WERI-Rb-1 (cell line): Measurements from ENCODE around the gene MST1.

Experiments used
- DNase-seq: peaks from one replicate; pipeline ENCODE4 v3.0.0-alpha.2; 2020
- H3K27ac ChIP-seq: fragments of 250-450 bp; sonication (Bioruptor Pico); 2 replicates; pipeline ENCODE4 v1.5.1; 2020; ENCODE audit warnings: mild to moderate bottlenecking, moderate library complexity
- H3K27me3 ChIP-seq: fragments of 250-450 bp; sonication (Bioruptor Pico); 2 replicates; pipeline ENCODE4 v1.5.1; 2021; ENCODE audit warnings: mild to moderate bottlenecking, low read depth, moderate library complexity; ENCODE audit not compliant: insufficient read depth, severe bottlenecking
- H3K36me3 ChIP-seq: fragments of 250-450 bp; sonication (Bioruptor Pico); 2 replicates; pipeline ENCODE4 v1.5.1; 2020; ENCODE audit warnings: mild to moderate bottlenecking, moderate library complexity
- H3K4me3 ChIP-seq: 2 replicates; pipeline ENCODE4 v1.5.1; 2011; ENCODE audit warnings: low read depth, mild to moderate bottlenecking, control low read depth, low read length
- H3K9me3 ChIP-seq: fragments of 250-450 bp; sonication (Bioruptor Pico); 2 replicates; pipeline ENCODE4 v1.5.1; 2021; ENCODE audit warnings: mild to moderate bottlenecking, moderate library complexity; ENCODE audit not compliant: severe bottlenecking
- TF ChIP-seq, protein P1 (sequence below): IDR thresholded peaks from 2 replicates; pipeline ENCODE4 v1.5.1; 2011; ENCODE audit warnings: low read depth, mild to moderate bottlenecking, control low read depth, inconsistent platforms, low read length

The MST1 gene

DNA sequence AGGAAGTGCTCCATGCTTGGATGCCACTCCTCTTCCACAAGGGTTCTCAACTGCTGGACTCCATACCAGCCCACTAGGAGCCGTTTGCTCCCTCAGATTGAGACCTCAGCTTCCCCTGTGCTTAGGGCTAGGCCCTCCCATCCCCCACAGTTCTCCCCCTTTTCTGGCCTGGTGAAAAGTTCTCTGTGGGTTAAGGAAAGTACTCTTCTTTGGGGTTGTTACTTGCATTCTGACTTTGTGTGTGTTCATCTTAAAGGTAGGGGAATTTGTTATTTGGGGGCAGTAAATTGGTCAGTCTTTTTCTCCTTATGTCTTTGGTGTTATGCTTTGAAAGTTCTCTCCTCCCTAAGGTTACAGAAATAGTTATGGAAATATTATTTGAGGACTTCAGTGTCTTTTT, 39.1 kb downstream of the MST1 start:
- Histone ChIP-seq H3K27ac (no peak overlapping the region), H3K4me3 (no peak overlapping the region), H3K36me3 (peaks cover 46% of the 10 kb centered on the region), H3K27me3 (no peaks in the 10 kb centered on the region), H3K9me3 (no peaks in the 10 kb centered on the region)
- DNase-seq: no peak
- TF ChIP-seq, protein P1, sequence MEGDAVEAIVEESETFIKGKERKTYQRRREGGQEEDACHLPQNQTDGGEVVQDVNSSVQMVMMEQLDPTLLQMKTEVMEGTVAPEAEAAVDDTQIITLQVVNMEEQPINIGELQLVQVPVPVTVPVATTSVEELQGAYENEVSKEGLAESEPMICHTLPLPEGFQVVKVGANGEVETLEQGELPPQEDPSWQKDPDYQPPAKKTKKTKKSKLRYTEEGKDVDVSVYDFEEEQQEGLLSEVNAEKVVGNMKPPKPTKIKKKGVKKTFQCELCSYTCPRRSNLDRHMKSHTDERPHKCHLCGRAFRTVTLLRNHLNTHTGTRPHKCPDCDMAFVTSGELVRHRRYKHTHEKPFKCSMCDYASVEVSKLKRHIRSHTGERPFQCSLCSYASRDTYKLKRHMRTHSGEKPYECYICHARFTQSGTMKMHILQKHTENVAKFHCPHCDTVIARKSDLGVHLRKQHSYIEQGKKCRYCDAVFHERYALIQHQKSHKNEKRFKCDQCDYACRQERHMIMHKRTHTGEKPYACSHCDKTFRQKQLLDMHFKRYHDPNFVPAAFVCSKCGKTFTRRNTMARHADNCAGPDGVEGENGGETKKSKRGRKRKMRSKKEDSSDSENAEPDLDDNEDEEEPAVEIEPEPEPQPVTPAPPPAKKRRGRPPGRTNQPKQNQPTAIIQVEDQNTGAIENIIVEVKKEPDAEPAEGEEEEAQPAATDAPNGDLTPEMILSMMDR: no peak

DNA sequence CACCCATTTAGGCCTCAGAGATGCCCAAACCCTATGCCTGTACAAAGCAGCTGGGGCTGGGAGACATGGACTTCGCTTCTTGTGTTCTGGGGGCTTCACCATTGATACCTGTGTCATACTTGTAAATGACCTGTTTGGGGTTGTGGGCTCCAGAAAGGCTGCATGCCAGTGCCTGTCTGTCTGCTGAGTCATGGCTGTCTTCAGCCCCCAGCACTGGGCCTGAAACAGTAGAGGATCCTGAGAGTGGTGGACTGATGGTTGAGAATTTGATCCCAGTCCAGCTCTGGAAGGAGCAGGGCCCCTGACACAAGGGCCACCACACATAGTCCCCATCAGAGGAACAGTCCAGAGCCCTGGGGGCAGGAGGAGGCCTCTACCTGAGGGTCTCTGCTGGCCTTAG, 39.7 kb downstream of the MST1 start:
- Histone ChIP-seq H3K27ac (no peak overlapping the region), H3K9me3 (no peaks in the 10 kb centered on the region), H3K4me3 (no peak overlapping the region), H3K27me3 (no peaks in the 10 kb centered on the region), H3K36me3 (peaks cover 49% of the 10 kb centered on the region)
- DNase-seq: no peak
- TF ChIP-seq, protein P1: no peak

DNA sequence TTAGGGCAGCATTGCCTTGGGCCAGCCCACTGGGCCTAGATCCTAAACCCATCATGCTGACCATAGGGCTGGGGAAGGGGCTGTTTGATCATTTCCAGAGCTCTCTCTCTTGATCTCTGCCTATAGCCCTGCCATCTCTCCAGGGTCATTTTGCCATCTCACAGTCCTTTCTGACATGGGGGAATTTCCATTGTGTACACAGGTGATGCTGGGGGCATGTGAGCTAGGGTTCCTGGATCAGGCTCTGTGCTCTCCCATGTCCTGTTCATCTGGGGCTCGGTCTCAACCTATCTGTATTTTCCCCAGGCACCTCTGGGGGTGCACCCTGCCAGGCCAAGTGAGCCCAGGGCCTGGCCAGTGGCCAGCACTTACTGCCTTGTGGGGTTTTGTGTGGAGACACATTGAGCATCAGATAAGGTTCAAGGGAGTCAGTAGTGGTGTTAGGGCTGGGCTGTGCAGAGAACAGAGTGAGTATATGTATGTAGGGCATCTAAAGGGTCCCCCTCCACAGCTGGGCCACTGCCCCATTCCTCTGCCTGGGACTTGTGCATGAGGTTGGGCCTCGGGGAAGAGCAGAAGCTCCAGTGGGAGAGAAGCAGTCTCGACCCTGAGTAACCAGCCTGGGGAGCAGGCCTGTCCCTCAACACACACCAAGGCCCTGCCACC, 40.8 kb downstream of the MST1 start:
- no peak overlapping the region for H3K27ac ChIP-seq
- no peaks in the 10 kb centered on the region for H3K9me3 ChIP-seq
- DNase-seq: no peak
- H3K27me3 ChIP-seq: no peaks in the 10 kb centered on the region
- H3K4me3 ChIP-seq: no peak overlapping the region
- H3K36me3 ChIP-seq: peaks cover 47% of the 10 kb centered on the region
- TF ChIP-seq, protein P1: no peak

DNA sequence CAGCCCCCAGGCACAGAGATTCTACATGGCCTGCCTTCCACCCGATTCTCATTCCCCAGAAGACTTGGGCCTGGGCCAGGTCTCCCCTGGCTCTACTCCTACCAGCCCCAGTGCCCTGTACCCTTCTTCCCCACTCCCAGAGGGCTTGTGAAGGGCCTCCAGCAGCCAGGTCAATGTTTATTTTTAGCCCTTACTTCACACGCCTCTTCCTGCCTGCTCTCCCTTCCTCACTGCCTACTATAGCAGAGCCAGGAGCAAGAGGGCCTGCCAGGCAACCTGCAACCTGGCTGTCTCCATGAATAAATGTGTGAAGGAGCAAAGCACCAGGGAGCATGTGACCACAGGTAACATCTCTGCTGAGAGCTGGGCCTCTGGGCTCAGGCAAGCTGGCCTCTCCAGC, 41.5 kb downstream of the MST1 start:
- Histone ChIP-seq H3K9me3 (no peaks in the 10 kb centered on the region), H3K27me3 (no peaks in the 10 kb centered on the region), H3K27ac (no peak overlapping the region), H3K36me3 (peaks cover 46% of the 10 kb centered on the region), H3K4me3 (no peak overlapping the region)
- TF ChIP-seq, protein P1: no peak
- no peak for DNase-seq

DNA sequence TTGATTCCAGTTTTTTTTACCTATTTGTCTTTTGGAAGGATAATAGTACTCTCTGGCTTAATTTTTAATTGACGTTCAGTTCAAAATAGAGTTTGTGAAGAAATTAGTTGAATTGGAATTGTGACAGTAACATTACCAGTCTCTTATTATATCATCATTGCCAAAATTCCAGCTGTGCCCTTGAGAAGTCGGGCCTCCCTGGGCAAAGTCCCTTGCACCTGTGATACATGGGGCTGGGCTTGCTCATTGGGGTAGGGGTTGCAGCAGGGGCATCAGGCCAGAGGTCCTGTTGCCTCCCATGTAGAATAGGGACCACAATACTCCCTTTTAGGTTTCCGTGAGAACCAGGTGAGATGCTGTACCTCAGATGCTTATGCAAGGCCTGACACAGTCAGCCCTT, 43.0 kb downstream of the MST1 start:
- H3K9me3 ChIP-seq: no peaks in the 10 kb centered on the region
- no peak overlapping the region for H3K27ac ChIP-seq
- H3K27me3 ChIP-seq: no peaks in the 10 kb centered on the region
- no peak overlapping the region for H3K4me3 ChIP-seq
- TF ChIP-seq, protein P1: no peak
- H3K36me3 ChIP-seq: peaks cover 39% of the 10 kb centered on the region
- no peak for DNase-seq

DNA sequence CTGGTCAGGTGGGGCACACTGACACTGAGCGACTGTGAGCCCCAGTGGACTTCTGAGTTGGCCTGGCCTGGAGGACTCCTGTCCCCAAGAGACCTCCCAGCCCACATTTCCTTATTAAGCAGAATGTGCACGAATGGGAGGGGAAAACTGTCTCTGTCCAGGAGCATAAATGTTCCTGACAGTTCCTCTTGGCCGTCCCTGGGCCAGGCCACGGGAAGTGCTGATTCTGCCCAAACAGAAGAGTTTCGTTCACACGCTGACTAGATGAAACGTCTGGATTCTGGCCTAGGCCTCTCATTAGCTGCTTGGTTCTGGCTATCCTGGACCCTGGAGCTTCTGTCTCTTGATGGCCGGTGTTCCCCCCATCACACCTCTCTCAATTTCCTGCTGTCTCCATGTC, 44.6 kb downstream of the MST1 start:
- no peak overlapping the region for H3K4me3 ChIP-seq
- H3K27ac ChIP-seq: no peak overlapping the region
- H3K36me3 ChIP-seq: peaks cover 32% of the 10 kb centered on the region
- H3K9me3 ChIP-seq: no peaks in the 10 kb centered on the region
- no peak for DNase-seq
- H3K27me3 ChIP-seq: no peaks in the 10 kb centered on the region
- TF ChIP-seq, protein P1: no peak
